ENCODE results near the gene PPARG. TPM values are rescaled to one million over a fixed set of nuclear protein-coding genes. Genes with fewer than 3 reads are reported as not detected.

Gene PPARG
- total RNA-seq, 1 experiment from 2014 or later = 0.79 TPM

DNA sequence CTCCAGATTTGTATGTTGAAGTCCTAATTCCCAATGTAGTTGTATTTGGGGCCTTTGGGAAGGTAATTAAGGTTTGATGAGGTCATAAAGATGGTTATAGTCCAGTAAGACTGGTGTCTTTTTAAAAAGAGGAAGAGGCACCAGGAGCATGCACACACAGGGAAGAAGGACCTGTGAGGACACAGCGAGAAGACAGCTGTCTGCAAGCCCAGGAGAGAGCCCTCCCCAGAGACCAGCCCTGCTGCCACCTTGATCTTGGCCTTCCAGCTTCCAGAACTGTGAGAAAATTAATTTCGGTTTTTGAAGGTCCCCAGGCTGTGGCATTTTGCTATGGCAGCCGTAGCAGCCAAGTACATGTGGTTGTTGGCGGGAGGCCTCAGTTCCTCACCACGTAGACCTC is 162.6 kb downstream of the PPARG start (continued):
- TF ChIP-seq ZBTB21 (CRISPR knock-in tag; IDR thresholded peaks at IDR 0.05; ENCODE audit: borderline replicate concordance) = no peak

DNA sequence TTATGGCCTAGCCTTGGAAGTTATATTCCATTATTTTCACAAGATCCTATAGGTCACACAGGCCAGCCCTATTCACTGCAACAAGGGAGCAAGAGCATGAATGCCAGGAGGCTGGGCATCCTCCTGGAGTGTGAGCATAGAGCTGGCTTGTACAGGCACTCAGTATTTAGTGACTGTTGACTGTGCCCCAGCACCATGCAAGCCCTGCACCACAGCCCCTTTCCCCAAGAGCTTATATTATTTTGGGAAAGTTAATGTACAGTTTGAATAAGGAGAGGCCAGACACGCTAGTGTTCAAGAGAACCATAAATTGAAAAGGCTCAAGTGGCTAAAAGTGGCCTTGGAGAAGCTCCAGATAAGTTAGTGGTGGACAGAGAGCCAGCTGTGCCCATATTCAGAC is 163.1 kb downstream of the PPARG start:
- H3K27ac Mint-ChIP-seq = no peak overlapping the region
- TF ChIP-seq, protein P1, sequence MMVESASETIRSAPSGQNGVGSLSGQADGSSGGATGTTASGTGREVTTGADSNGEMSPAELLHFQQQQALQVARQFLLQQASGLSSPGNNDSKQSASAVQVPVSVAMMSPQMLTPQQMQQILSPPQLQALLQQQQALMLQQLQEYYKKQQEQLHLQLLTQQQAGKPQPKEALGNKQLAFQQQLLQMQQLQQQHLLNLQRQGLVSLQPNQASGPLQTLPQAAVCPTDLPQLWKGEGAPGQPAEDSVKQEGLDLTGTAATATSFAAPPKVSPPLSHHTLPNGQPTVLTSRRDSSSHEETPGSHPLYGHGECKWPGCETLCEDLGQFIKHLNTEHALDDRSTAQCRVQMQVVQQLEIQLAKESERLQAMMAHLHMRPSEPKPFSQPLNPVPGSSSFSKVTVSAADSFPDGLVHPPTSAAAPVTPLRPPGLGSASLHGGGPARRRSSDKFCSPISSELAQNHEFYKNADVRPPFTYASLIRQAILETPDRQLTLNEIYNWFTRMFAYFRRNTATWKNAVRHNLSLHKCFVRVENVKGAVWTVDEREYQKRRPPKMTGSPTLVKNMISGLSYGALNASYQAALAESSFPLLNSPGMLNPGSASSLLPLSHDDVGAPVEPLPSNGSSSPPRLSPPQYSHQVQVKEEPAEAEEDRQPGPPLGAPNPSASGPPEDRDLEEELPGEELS (CRISPR knock-in tag; IDR thresholded peaks at IDR 0.05) = no peak
- TF ChIP-seq ZNF671 (CRISPR knock-in tag; IDR thresholded peaks at IDR 0.05) (no peak), CBFB (CRISPR knock-in tag; IDR thresholded peaks at IDR 0.05; ENCODE audit: low read depth) (no peak), NR2C2 (CRISPR knock-in tag; IDR thresholded peaks at IDR 0.05) (no peak), ZNF396 (CRISPR knock-in tag; IDR thresholded peaks at IDR 0.05; ENCODE audit: borderline replicate concordance) (no peak), GRHL2 (CRISPR knock-in tag; IDR thresholded peaks at IDR 0.05; ENCODE audit: insufficient replicate concordance, severe bottlenecking) (no peak), HMGA2 (CRISPR knock-in tag; IDR thresholded peaks at IDR 0.05) (no peak), ZNF416 (CRISPR knock-in tag; IDR thresholded peaks at IDR 0.05) (no peak), ELF4 (CRISPR knock-in tag; IDR thresholded peaks at IDR 0.05; ENCODE audit: low read depth) (no peak), GTF2I (CRISPR knock-in tag; conservative IDR thresholded peaks at IDR 0.05) (no peak)
- TF ChIP-seq, protein P2, sequence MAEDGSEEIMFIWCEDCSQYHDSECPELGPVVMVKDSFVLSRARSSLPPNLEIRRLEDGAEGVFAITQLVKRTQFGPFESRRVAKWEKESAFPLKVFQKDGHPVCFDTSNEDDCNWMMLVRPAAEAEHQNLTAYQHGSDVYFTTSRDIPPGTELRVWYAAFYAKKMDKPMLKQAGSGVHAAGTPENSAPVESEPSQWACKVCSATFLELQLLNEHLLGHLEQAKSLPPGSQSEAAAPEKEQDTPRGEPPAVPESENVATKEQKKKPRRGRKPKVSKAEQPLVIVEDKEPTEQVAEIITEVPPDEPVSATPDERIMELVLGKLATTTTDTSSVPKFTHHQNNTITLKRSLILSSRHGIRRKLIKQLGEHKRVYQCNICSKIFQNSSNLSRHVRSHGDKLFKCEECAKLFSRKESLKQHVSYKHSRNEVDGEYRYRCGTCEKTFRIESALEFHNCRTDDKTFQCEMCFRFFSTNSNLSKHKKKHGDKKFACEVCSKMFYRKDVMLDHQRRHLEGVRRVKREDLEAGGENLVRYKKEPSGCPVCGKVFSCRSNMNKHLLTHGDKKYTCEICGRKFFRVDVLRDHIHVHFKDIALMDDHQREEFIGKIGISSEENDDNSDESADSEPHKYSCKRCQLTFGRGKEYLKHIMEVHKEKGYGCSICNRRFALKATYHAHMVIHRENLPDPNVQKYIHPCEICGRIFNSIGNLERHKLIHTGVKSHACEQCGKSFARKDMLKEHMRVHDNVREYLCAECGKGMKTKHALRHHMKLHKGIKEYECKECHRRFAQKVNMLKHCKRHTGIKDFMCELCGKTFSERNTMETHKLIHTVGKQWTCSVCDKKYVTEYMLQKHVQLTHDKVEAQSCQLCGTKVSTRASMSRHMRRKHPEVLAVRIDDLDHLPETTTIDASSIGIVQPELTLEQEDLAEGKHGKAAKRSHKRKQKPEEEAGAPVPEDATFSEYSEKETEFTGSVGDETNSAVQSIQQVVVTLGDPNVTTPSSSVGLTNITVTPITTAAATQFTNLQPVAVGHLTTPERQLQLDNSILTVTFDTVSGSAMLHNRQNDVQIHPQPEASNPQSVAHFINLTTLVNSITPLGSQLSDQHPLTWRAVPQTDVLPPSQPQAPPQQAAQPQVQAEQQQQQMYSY (CRISPR knock-in tag; IDR thresholded peaks at IDR 0.05) = no peak
- TF ChIP-seq, protein P3, sequence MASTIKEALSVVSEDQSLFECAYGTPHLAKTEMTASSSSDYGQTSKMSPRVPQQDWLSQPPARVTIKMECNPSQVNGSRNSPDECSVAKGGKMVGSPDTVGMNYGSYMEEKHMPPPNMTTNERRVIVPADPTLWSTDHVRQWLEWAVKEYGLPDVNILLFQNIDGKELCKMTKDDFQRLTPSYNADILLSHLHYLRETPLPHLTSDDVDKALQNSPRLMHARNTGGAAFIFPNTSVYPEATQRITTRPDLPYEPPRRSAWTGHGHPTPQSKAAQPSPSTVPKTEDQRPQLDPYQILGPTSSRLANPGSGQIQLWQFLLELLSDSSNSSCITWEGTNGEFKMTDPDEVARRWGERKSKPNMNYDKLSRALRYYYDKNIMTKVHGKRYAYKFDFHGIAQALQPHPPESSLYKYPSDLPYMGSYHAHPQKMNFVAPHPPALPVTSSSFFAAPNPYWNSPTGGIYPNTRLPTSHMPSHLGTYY (CRISPR knock-in tag; IDR thresholded peaks at IDR 0.05) = no peak
- TF ChIP-seq, protein P4, sequence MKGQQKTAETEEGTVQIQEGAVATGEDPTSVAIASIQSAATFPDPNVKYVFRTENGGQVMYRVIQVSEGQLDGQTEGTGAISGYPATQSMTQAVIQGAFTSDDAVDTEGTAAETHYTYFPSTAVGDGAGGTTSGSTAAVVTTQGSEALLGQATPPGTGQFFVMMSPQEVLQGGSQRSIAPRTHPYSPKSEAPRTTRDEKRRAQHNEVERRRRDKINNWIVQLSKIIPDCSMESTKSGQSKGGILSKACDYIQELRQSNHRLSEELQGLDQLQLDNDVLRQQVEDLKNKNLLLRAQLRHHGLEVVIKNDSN (CRISPR knock-in tag; IDR thresholded peaks at IDR 0.05) = no peak
- TF ChIP-seq, protein P5, sequence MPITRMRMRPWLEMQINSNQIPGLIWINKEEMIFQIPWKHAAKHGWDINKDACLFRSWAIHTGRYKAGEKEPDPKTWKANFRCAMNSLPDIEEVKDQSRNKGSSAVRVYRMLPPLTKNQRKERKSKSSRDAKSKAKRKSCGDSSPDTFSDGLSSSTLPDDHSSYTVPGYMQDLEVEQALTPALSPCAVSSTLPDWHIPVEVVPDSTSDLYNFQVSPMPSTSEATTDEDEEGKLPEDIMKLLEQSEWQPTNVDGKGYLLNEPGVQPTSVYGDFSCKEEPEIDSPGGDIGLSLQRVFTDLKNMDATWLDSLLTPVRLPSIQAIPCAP (CRISPR knock-in tag; IDR thresholded peaks at IDR 0.05) = no peak
- ChIA-PET CTCF (no interaction called here), POLR2A (no interaction called here)
- DNase-seq (ENCODE audit: low spot score) (no peak), ATAC-seq (no peak)
- no peaks in the 10 kb centered on the region for H3K4me1 Mint-ChIP-seq
- H3K9me3 Mint-ChIP-seq = peaks cover 6% of the 10 kb centered on the region
- H3K27me3 Mint-ChIP-seq (ENCODE audit: low read depth) = peaks cover 2% of the 10 kb centered on the region
- H3K36me3 Mint-ChIP-seq = no peaks in the 10 kb centered on the region
- no peak overlapping the region for H3K4me3 Mint-ChIP-seq
